Stimulated activated CD8-positive, alpha-beta memory T cell treated with anti-CD3 and anti-CD28 coated beads, Interleukin-15, amount 100 ng/mL, for 48 hours (primary cell): ENCODE results near the gene CALCOCO1.

Source experiments
- DNase-seq, 2 donors: peaks; one replicate each; pipeline ENCODE4 v3.0.0-alpha.2; 2020; ENCODE audit warnings: low read depth in 2 of 2

Gene CALCOCO1

DNA sequence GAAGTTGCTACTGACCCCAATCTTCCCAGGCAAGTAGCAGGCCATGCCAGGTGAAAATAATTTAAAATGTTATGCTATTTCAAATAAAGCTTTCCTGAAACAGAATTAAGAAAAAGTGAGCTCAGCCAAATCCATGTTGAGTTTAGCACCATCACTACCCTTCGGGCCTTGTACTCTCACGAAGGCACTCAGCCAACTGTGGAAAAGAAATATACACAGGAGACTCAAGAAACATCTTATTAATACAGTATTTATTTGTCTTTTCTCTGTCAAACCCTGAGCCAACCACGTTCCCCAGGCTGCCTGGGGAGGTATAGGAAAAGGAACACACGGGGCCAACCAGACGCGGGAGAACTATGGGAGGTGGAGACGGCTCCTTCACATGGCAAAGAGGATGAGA, 62.3 kb downstream of the CALCOCO1 start:
- DNase-seq, result no peak

DNA sequence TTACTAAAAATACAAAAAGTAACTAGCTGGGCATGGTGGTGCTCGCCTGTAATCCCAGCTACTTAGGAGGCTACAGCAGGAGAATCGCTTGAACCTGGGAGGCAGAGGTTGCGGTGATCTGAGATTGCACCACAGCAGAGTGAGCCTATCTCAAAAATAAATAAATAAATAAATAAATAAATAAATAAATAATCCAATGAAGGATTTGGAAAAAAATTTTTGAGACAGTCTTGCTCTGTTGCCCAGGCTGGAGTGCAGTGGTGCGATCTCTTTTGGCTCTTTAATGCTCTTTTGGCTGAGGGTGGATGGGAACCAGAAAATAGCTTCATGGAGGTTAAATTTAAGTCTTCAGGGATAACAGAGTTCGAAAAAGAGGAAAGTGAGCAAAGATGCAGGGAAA, 63.1 kb downstream of the CALCOCO1 start:
- no peak for DNase-seq

- DNase-seq, result no peak
These were observed 67.2 kb downstream of the CALCOCO1 start for GRCh38 chr12:53660041-53660440.

DNA sequence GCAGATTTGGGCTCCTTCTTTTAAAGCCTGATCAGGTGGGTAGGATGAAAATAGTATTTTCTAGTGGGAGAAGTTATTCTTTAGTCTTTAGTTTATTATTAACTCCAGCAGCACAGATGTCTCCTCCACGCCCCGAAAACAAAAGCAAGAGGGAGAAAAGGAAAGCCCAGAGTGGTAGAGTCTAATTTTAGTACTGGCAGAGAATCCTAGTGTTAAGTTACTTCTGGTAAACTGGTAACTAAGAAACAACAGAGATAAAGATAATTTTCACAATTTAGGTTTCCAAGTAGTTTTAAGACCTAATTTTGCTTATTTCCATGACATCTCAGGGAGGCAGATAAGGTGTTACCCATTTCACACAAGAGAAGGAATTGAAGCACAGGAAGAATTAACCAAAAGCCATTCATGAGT, 67.7 kb downstream of the CALCOCO1 start:
- no peak for DNase-seq

GRCh38 chr12:53659011-53659551, 68.2 kb downstream of the CALCOCO1 start:
- no peak for DNase-seq
